ENCODE data around the gene MOGAT2.

The MOGAT2 gene

GRCh38 chr11:75717608-75718418 lies at the start of gene MOGAT2:
Gene MOGAT2, plus strand, starts transcription at chr11:75717838. Its CDS starts 51 bp downstream, at chr11:75717889.
- in situ Hi-C loops (cut with MboI; ENCODE audit: low sequenced_read_pairs, unreplicated experiment): loop anchor here (25.0 kb wide), 1 partner anchor 419 kb away; no protein-coding TSS in a partner anchor
- TF ChIP-seq, protein P1, sequence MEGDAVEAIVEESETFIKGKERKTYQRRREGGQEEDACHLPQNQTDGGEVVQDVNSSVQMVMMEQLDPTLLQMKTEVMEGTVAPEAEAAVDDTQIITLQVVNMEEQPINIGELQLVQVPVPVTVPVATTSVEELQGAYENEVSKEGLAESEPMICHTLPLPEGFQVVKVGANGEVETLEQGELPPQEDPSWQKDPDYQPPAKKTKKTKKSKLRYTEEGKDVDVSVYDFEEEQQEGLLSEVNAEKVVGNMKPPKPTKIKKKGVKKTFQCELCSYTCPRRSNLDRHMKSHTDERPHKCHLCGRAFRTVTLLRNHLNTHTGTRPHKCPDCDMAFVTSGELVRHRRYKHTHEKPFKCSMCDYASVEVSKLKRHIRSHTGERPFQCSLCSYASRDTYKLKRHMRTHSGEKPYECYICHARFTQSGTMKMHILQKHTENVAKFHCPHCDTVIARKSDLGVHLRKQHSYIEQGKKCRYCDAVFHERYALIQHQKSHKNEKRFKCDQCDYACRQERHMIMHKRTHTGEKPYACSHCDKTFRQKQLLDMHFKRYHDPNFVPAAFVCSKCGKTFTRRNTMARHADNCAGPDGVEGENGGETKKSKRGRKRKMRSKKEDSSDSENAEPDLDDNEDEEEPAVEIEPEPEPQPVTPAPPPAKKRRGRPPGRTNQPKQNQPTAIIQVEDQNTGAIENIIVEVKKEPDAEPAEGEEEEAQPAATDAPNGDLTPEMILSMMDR (IDR thresholded peaks at IDR 0.05; ENCODE audit: borderline replicate concordance, control extremely low read depth, extremely low read depth, insufficient read depth, missing control alignments): no peak

GRCh38 chr11:75668451-75669297 lies 49.0 kb upstream of the MOGAT2 start, which contains the start of gene MAP6:
Gene MAP6, minus strand, starts transcription at chr11:75669038. Its CDS starts 669 bp downstream, at chr11:75668369.
- in situ Hi-C loops (cut with MboI; ENCODE audit: low sequenced_read_pairs, unreplicated experiment): no loop called here
- peak; percentile 58 for DNase-seq (ENCODE audit: low spot score)
- TF ChIP-seq, protein P1 (IDR thresholded peaks at IDR 0.05; ENCODE audit: borderline replicate concordance, control extremely low read depth, extremely low read depth, insufficient read depth, missing control alignments): no peak

More at GRCh38 chr11:75717608-75718418, at the start of gene MOGAT2:
- DNase-seq (ENCODE audit: low spot score): no peak

DNA sequence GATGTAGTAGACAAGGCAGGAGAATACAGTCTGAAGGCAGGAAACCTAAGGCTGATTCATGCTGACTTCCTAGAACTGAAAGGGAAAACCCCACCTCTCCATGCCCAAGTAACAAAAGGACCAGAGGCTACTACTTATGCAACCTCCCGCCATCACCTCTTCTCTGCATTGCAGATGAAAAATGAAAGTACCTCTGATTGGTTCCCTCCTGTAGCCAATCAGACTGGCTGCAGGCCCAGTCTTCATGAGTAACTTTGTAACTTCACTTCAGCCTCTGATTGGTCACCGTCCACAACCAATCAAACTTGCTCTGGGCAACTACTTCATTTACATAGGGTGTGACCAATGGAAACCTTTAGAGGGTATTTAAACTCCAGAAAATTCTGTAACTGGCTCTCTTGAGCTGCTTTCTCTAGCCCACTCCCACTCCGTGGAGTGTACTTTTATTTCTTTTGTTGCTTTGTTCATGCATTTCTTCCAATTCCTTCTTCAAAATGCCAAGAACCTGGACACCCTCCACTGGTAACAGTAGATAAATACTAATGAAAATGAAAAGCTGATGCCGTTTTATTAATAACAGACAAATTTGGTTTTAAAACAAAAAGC lies 43.6 kb upstream of the MOGAT2 start:
- TF ChIP-seq, protein P1 (IDR thresholded peaks at IDR 0.05; ENCODE audit: borderline replicate concordance, control extremely low read depth, extremely low read depth, insufficient read depth, missing control alignments): no peak
- in situ Hi-C loops (cut with MboI; ENCODE audit: low sequenced_read_pairs, unreplicated experiment): no loop called here
- DNase-seq (ENCODE audit: low spot score): no peak

GRCh38 chr11:75677275-75677674 lies 40.4 kb upstream of the MOGAT2 start:
- TF ChIP-seq, protein P1 (IDR thresholded peaks at IDR 0.05; ENCODE audit: borderline replicate concordance, control extremely low read depth, extremely low read depth, insufficient read depth, missing control alignments): no peak
- in situ Hi-C loops (cut with MboI; ENCODE audit: low sequenced_read_pairs, unreplicated experiment): no loop called here
- DNase-seq (ENCODE audit: low spot score): peak; percentile 36

DNA sequence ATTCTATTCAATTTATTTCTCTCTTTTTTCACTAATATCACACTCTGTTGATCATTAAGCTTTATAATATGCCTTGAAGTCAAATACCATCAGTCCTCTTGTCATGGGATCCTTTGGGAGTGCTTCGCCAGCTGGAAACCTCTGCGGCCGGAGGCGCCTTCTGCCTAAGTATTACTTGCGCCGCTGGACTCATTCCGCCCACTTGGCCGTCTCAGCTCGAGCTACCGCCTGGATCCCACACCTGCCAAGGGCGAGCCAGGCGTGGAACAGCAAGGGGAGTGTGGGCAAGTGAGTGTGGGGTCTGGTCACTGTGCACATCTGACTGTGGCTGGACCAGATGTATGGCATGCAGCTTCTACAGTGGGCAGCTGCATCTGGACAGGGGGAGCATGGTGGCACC lies 39.7 kb upstream of the MOGAT2 start:
- TF ChIP-seq, protein P1 (IDR thresholded peaks at IDR 0.05; ENCODE audit: borderline replicate concordance, control extremely low read depth, extremely low read depth, insufficient read depth, missing control alignments): no peak
- DNase-seq (ENCODE audit: low spot score): no peak
- in situ Hi-C loops (cut with MboI; ENCODE audit: low sequenced_read_pairs, unreplicated experiment): no loop called here
